WTC11 (cell line): Measurements from ENCODE around the gene VASH1. TPM values are rescaled to one million over a fixed set of nuclear protein-coding genes. Genes with fewer than 3 reads are reported as not detected.

Experiments
- CBFB ChIP-seq: sonication (generic); formaldehyde crosslinking; IDR thresholded peaks from 2 replicates; pipeline ENCODE4 v1.8.1; 2022; ENCODE audit warnings: mild to moderate bottlenecking, low read depth, missing genetic modification reagents
- CREB1 ChIP-seq: sonication (generic); formaldehyde crosslinking; IDR thresholded peaks from 2 replicates; pipeline ENCODE4 v1.8.0; 2023; ENCODE audit warnings: mild to moderate bottlenecking, missing genetic modification reagents
- ERG ChIP-seq: fragments of 250-450 bp; sonication (Bioruptor Pico); IDR thresholded peaks from 2 replicates; pipeline ENCODE4 v1.8.0; 2021; ENCODE audit warnings: mild to moderate bottlenecking
- ESRRA ChIP-seq: sonication (generic); formaldehyde crosslinking; IDR thresholded peaks from 2 replicates; pipeline ENCODE4 v1.8.1; 2022; ENCODE audit warnings: mild to moderate bottlenecking, missing genetic modification reagents, borderline replicate concordance
- FOXJ3 ChIP-seq: sonication (generic); formaldehyde crosslinking; IDR thresholded peaks from 2 replicates; pipeline ENCODE4 v1.9.0; 2021; ENCODE audit warnings: missing genetic modification reagents, mild to moderate bottlenecking, borderline replicate concordance
- FOXK1 ChIP-seq: sonication (generic); formaldehyde crosslinking; IDR thresholded peaks from 2 replicates; pipeline ENCODE4 v1.8.0; 2022; ENCODE audit warnings: mild to moderate bottlenecking, moderate library complexity, missing genetic modification reagents
- FOXP4 ChIP-seq: sonication (generic); formaldehyde crosslinking; IDR thresholded peaks from 2 replicates; pipeline ENCODE4 v1.8.0; 2022; ENCODE audit warnings: mild to moderate bottlenecking, missing genetic modification reagents
- HMGXB4 ChIP-seq: sonication (generic); formaldehyde crosslinking; IDR thresholded peaks from 2 replicates; pipeline ENCODE4 v1.8.1; 2023; ENCODE audit warnings: mild to moderate bottlenecking, moderate library complexity, missing genetic modification reagents
- KAT7 ChIP-seq: sonication (generic); formaldehyde crosslinking; IDR thresholded peaks from 2 replicates; pipeline ENCODE4 v1.8.1; 2023; ENCODE audit warnings: missing genetic modification reagents, mild to moderate bottlenecking, borderline replicate concordance
- MLX ChIP-seq: sonication (generic); formaldehyde crosslinking; IDR thresholded peaks from 2 replicates; pipeline ENCODE4 v1.8.1; 2023; ENCODE audit warnings: mild to moderate bottlenecking, missing genetic modification reagents, moderate library complexity
- MYBL2 ChIP-seq: sonication (generic); formaldehyde crosslinking; IDR thresholded peaks from 2 replicates; pipeline ENCODE4 v1.8.1; 2023; ENCODE audit warnings: mild to moderate bottlenecking, moderate library complexity, missing genetic modification reagents
- NFE2L1 ChIP-seq: sonication (generic); formaldehyde crosslinking; IDR thresholded peaks from 2 replicates; pipeline ENCODE4 v1.8.1; 2023; ENCODE audit warnings: missing genetic modification reagents
- NR1H2 ChIP-seq: sonication (generic); formaldehyde crosslinking; IDR thresholded peaks from 2 replicates; pipeline ENCODE4 v1.9.0; 2021; ENCODE audit warnings: mild to moderate bottlenecking, moderate library complexity, missing genetic modification reagents
- NR2C2 ChIP-seq: sonication (generic); formaldehyde crosslinking; IDR thresholded peaks from 2 replicates; pipeline ENCODE4 v1.8.0; 2022; ENCODE audit warnings: mild to moderate bottlenecking, missing genetic modification reagents
- OVOL2 ChIP-seq: fragments of 250-450 bp; sonication (Bioruptor Pico); IDR thresholded peaks from 2 replicates; pipeline ENCODE4 v1.9.0; 2021; ENCODE audit warnings: mild to moderate bottlenecking, borderline replicate concordance
- PRRX2 ChIP-seq: fragments of 250-450 bp; sonication (Bioruptor Pico); IDR thresholded peaks from 2 replicates; pipeline ENCODE4 v1.8.0; 2021; ENCODE audit warnings: mild to moderate bottlenecking
- RELA ChIP-seq: sonication (generic); formaldehyde crosslinking; IDR thresholded peaks from 2 replicates; pipeline ENCODE4 v1.8.1; 2022; ENCODE audit warnings: missing genetic modification reagents, mild to moderate bottlenecking, borderline replicate concordance
- SMAD3 ChIP-seq: sonication (generic); formaldehyde crosslinking; IDR thresholded peaks from 2 replicates; pipeline ENCODE4 v1.8.0; 2022; ENCODE audit warnings: missing genetic modification reagents, mild to moderate bottlenecking, borderline replicate concordance
- ZNF416 ChIP-seq: fragments of 250-450 bp; sonication (Bioruptor Pico); IDR thresholded peaks from 2 replicates; pipeline ENCODE4 v1.9.0; 2021; ENCODE audit warnings: mild to moderate bottlenecking, inconsistent platforms
- total RNA-seq: library from RNA; stranded (reverse); gene quantifications from 3 replicates; pipeline ENCODE4 v1.2.3, GENCODE V29; 2021
- TF ChIP-seq, protein P1 (sequence below): sonication (generic); formaldehyde crosslinking; IDR thresholded peaks from 2 replicates; pipeline ENCODE4 v1.8.0; 2023; ENCODE audit warnings: missing genetic modification reagents
- TF ChIP-seq, protein P2 (sequence below): sonication (generic); formaldehyde crosslinking; IDR thresholded peaks from 2 replicates; pipeline ENCODE4 v1.8.0; 2023; ENCODE audit warnings: mild to moderate bottlenecking, missing genetic modification reagents
- TF ChIP-seq, protein P3 (sequence below): sonication (generic); formaldehyde crosslinking; IDR thresholded peaks from 2 replicates; pipeline ENCODE4 v1.8.0; 2022; ENCODE audit warnings: mild to moderate bottlenecking, missing genetic modification reagents
- TF ChIP-seq, protein P4 (sequence below): sonication (generic); formaldehyde crosslinking; IDR thresholded peaks from 2 replicates; pipeline ENCODE4 v1.8.1; 2022; ENCODE audit warnings: mild to moderate bottlenecking, missing genetic modification reagents, moderate library complexity, borderline replicate concordance

Gene VASH1
- total RNA-seq, 1 experiment from 2014 or later = 7.2 TPM

DNA sequence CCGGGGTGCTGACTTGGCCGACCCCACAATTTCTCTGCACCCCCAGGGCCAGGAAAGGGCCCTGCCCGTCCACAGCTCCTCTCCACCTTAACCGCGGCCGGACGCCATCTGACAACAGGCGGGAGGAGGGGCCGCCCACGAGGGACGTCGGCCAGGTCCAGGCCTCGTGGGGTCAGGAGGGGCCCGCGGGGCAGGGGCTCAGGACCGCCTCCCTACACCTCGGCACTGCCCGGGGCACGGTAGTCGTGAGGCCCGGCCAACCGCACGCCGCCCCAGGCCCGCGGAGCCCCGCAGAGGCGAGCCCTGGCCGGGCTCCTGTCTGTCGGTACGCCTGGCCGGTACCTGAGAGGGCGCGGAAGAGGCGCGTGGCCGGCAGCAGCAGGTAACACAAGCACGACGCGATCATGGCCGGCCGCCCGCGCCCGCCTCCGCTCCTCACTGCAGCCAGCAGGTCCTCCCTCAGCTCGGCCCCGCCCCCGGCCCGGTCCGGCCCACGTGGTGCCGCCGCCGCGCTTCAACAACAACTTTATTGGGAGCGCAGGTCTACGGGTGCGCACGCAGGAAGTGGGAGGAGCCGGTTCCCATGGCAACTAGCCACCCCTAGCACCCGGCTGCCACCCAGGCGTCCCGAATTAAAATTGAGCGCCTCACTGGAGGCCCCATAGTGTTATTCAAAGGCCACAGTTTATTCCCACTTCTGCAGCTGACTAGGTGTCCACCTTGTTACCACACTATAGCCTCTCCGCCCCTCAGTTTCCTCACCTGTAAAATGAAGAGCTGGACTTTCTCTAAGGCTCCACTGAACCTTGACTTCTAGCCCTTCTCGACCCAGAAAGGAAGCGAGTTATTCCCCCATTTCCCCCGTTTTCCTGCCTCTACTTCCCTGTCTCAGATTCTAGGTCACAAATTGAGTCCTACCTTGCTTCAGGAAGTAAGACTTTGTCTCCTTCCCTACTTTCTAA lies 51.4 kb downstream of the VASH1 start, which contains the start of gene ANGEL1 (continued):
- peak; percentile 81; the same call in 1 of the 2 replicates for TF ChIP-seq HMGXB4 (CRISPR knock-in tag)
- no peak for TF ChIP-seq FOXJ3 (CRISPR knock-in tag)
- TF ChIP-seq RELA (CRISPR knock-in tag) = no peak
- TF ChIP-seq SMAD3 = no peak
- TF ChIP-seq MLX (CRISPR knock-in tag) = no peak; the same call in 1 of the 2 replicates
- no peak for TF ChIP-seq OVOL2 (CRISPR knock-in tag)
- peak; percentile 94 for TF ChIP-seq FOXK1
- TF ChIP-seq ESRRA (CRISPR knock-in tag) = no peak
- peak; percentile 89; the same call in 1 of the 2 replicates for TF ChIP-seq KAT7
- TF ChIP-seq FOXP4 (CRISPR knock-in tag) = peak; percentile 89
- no peak for TF ChIP-seq NR1H2 (CRISPR knock-in tag)
- no peak for TF ChIP-seq ERG (CRISPR knock-in tag)
- TF ChIP-seq, protein P1, sequence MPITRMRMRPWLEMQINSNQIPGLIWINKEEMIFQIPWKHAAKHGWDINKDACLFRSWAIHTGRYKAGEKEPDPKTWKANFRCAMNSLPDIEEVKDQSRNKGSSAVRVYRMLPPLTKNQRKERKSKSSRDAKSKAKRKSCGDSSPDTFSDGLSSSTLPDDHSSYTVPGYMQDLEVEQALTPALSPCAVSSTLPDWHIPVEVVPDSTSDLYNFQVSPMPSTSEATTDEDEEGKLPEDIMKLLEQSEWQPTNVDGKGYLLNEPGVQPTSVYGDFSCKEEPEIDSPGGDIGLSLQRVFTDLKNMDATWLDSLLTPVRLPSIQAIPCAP (CRISPR knock-in tag) = no peak
- TF ChIP-seq, protein P2, sequence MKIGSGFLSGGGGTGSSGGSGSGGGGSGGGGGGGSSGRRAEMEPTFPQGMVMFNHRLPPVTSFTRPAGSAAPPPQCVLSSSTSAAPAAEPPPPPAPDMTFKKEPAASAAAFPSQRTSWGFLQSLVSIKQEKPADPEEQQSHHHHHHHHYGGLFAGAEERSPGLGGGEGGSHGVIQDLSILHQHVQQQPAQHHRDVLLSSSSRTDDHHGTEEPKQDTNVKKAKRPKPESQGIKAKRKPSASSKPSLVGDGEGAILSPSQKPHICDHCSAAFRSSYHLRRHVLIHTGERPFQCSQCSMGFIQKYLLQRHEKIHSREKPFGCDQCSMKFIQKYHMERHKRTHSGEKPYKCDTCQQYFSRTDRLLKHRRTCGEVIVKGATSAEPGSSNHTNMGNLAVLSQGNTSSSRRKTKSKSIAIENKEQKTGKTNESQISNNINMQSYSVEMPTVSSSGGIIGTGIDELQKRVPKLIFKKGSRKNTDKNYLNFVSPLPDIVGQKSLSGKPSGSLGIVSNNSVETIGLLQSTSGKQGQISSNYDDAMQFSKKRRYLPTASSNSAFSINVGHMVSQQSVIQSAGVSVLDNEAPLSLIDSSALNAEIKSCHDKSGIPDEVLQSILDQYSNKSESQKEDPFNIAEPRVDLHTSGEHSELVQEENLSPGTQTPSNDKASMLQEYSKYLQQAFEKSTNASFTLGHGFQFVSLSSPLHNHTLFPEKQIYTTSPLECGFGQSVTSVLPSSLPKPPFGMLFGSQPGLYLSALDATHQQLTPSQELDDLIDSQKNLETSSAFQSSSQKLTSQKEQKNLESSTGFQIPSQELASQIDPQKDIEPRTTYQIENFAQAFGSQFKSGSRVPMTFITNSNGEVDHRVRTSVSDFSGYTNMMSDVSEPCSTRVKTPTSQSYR (CRISPR knock-in tag) = no peak
- no peak for TF ChIP-seq ZNF416 (CRISPR knock-in tag)
- peak; percentile 79; the same call in 1 of the 2 replicates for TF ChIP-seq MYBL2
- no peak for TF ChIP-seq NR2C2 (CRISPR knock-in tag)
- TF ChIP-seq, protein P3, sequence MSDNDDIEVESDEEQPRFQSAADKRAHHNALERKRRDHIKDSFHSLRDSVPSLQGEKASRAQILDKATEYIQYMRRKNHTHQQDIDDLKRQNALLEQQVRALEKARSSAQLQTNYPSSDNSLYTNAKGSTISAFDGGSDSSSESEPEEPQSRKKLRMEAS = peak; percentile 98
- TF ChIP-seq CREB1 (CRISPR knock-in tag) = no peak
- TF ChIP-seq CBFB = peak; percentile 95
- TF ChIP-seq PRRX2 (CRISPR knock-in tag) = no peak
- no peak; the same call in 1 of the 2 replicates for TF ChIP-seq NFE2L1 (CRISPR knock-in tag)
- TF ChIP-seq, protein P4, sequence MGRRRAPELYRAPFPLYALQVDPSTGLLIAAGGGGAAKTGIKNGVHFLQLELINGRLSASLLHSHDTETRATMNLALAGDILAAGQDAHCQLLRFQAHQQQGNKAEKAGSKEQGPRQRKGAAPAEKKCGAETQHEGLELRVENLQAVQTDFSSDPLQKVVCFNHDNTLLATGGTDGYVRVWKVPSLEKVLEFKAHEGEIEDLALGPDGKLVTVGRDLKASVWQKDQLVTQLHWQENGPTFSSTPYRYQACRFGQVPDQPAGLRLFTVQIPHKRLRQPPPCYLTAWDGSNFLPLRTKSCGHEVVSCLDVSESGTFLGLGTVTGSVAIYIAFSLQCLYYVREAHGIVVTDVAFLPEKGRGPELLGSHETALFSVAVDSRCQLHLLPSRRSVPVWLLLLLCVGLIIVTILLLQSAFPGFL (CRISPR knock-in tag) = no peak
